ENCODE results near the gene PTP4A2. TPM values are rescaled to one million over a fixed set of nuclear protein-coding genes. Genes with fewer than 3 reads are reported as not detected.
"Not testable (repeated sequence)": the region's sequence is repeated elsewhere in the genome, so short reads cannot be mapped to it uniquely, and the experiment has no call there.

Gene PTP4A2
- total RNA-seq, 2 donors from 2014 or later, result 281 to 449 TPM

GRCh38 chr1:31930836-31931592, 7.2 kb downstream of the PTP4A2 start:
- no peak for ATAC-seq
- intact Hi-C loops (cut with DNase I), result no loop called here
- DNase-seq, result no peak

DNA sequence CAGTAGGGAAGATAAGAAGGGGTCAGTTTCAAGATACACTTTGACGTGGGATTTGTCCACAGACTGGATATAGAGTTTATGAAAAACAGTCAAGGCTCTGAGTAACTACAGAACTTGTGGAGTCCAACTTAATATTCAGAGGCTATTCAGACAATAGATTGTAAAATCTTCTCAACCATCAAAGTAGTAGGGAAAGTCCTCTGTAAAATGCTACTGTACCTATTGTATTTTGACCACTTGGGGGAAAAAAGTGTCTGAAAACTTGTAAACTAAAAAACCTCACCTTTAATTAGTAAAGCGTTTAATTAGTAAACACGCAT, 10.5 kb downstream of the PTP4A2 start:
- intact Hi-C loops (cut with DNase I), result no loop called here
- DNase-seq (no peak), ATAC-seq (no peak)

- intact Hi-C loops (cut with DNase I), result no loop called here
- no peak for DNase-seq
- ATAC-seq, result no peak
These were observed 11.1 kb downstream of the PTP4A2 start for GRCh38 chr1:31926853-31927660.

GRCh38 chr1:31926252-31926651, 11.9 kb downstream of the PTP4A2 start:
- intact Hi-C loops (cut with DNase I), result no loop called here
- ATAC-seq (no peak), DNase-seq (no peak)

- DNase-seq; ATAC-seq; intact Hi-C loops (cut with DNase I): not testable (repeated sequence)
These were observed 12.3 kb downstream of the PTP4A2 start for GRCh38 chr1:31925824-31926223.

DNA sequence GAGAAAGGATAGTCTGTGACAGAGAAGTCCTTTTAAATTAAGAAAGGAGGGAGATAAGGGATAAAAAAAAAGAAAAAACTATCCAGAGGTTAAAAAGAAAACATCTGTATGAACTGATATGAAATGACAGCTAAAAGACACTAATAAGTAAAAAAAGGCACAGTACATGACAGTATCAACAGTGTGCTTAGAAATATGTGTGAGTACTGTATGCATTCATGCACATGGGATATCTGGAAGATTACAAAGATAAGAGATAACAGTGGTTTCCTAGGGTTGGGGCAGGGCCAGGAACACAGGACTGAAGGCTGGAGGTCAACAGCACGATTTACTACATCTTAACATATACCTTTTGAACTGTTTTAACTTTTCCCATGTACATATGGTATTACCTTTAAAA, 13.3 kb downstream of the PTP4A2 start:
- DNase-seq (no peak), ATAC-seq (no peak)
- intact Hi-C loops (cut with DNase I), result loop anchor here in 1 of 2 donors (5.0 kb wide), 1 partner anchor 37 kb away; no protein-coding TSS in a partner anchor

DNA sequence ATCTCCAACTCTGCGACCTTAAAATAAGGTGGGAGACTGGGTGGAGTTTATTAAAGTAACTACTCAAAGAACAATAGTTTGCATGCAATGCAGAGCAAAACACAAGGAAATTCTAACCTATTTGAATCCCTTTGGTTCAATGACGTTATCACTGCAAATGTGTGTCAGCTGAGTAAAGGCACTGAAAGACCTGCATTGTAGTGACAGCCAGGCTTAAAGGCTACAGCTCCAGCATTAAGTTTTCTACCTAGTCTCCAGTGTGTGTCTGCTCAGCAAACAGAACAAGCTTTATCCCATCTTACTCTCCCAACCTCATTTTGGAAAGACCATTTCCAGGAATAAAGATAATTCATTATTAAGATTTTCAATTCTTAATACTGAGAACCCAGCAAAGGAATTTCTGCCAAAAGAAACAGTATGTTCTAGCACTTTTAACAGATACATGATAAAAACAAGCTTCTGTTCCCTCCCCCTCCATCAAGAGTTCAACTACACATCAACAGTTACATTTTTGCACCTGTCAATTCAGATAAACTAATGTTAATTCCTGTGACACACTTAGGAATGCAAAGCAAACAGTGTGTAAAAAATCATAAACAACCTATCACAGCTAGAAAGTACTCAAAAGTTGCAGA, 14.2 kb downstream of the PTP4A2 start:
- peak in 1 of 2 donors; percentile 21 for ATAC-seq
- no peak for DNase-seq
- intact Hi-C loops (cut with DNase I), result loop anchor here in 1 of 2 donors (5.0 kb wide), 1 partner anchor 38 kb away; no protein-coding TSS in a partner anchor

- peak in 1 of 2 donors; percentile 38 for ATAC-seq
- intact Hi-C loops (cut with DNase I), result loop anchor here in 1 of 2 donors (5.0 kb wide), 1 partner anchor 41 kb away; no protein-coding TSS in a partner anchor
These were observed 17.2 kb downstream of the PTP4A2 start for GRCh38 chr1:31920956-31921355.

DNA sequence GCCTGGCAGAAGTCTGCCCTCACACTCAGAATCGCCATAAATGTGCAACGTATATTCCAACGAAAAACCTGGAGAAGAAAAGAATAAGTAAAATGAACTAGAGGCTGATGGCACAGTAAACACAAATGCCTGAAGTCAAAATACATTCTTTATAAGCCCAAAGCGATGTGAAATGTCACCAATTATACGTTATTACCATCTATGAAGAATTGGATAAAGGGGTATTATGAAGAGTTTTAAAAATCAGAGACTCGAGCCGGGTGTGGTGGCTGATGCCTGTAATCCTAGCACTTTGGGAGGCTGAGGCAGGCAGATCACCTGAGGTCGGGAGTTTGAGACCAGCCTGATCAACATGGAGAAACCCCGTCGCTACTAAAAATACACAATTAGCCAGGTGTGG, 18.6 kb downstream of the PTP4A2 start:
- intact Hi-C loops (cut with DNase I), result no loop called here
- DNase-seq (no peak), ATAC-seq (no peak)

More at GRCh38 chr1:31920956-31921355, 17.2 kb downstream of the PTP4A2 start:
- DNase-seq, result no peak

DNA sequence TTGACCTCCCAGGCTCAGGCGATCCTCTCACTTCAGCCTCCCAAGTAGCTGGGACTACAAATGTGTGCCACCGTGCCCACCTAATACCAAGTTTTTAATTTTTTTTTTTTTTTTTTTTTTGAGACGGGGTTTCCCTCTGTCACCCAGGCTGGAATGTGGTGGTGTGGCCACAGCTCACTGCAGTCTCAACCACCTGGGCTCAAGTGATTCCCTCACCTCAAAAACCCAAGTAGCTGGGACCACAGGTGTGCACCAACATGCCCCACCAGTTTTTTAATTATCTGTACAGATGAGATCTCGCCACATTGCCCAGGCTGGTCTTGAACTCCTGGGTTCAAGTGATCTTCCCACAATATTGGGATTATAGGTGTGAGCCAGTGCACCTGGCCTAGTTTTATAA, 22.7 kb downstream of the PTP4A2 start:
- ATAC-seq, result no peak
- intact Hi-C loops (cut with DNase I), result no loop called here
- DNase-seq, result no peak

DNA sequence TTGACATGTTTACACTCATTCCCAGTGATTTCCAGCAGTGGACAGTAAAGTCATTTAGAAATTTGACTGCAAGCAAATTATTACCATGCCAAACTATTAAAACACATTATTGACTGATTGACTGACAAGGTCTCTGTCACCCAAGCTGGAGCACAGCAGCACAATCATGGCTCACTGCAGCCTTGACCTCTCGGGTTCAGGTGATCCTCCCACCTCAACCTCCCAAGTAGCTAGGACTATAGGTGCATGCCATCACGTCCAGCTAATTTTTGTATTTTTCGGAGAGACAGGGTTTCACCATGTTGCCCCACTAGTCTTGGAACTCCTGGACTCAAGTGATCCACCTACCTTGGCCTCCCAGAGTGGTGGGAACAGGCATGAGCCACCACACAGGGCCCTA, 24.2 kb downstream of the PTP4A2 start:
- ATAC-seq (no peak), DNase-seq (no peak)
- intact Hi-C loops (cut with DNase I), result no loop called here

DNA sequence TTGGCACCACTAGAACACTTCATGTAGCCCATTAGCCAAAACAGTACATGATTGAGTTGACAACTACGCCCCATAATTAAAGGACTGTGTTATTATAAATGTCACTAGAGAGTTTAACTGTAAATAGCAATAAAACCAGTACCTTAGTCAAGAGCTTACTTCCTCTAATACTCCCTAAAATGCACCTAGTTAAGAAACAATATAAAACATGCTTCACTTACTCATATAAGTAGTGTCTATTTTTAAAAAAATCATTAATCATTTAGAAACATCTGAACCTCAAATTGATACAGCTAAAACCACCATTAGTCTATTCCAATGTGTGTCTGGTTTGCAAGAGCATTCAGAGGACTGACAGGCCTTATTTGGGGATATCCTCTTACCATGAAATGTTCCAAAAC, 25.3 kb downstream of the PTP4A2 start:
- intact Hi-C loops (cut with DNase I), result no loop called here
- no peak for ATAC-seq
- no peak for DNase-seq

GRCh38 chr1:31911994-31912780, 26.0 kb downstream of the PTP4A2 start:
- DNase-seq, result no peak
- intact Hi-C loops (cut with DNase I), result no loop called here
- no peak for ATAC-seq

DNA sequence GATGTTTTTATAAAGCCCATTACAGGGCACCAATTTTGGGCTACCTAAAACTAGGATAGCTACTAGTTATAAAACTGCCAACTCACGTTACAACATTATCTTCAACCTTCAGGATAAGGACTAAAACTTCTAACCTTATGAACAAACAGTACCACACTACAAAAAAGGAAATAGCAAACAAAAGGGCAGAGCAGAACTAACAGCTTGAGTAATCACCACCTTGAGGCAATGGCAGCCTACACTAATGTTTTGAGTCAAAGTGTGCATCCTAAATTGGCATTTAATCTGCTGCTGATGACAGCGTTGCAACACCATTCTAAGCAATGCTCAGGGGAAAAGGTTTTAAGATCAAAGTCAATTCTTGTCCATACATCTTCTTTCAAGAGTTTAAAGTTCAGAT, 27.2 kb downstream of the PTP4A2 start:
- DNase-seq, result no peak
- intact Hi-C loops (cut with DNase I), result no loop called here

DNA sequence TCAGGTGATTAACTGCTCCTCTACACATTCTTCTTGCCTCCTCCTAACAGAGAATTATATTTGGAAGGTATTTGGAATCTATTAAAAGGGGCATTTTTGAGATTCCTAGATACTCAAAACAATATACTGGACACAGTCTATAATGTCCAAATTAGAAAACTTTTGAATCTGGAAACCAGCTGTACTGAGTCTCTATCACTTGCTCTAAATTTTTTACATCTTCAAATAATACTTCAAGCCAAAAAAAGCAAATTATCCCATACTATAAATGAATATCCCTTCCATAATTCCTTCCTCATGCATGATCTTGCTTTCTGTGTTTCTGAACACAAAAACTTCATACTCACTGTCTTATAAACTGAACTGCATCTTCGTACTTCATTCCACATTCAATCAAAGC, 28.5 kb downstream of the PTP4A2 start:
- ATAC-seq, result no peak
- no peak for DNase-seq
- intact Hi-C loops (cut with DNase I), result loop anchor here in 1 of 2 donors (10.0 kb wide), 1 partner anchor 95 kb away; the partner anchor contains the start of gene SPOCD1

More for the DNA sequence above, 27.2 kb downstream of the PTP4A2 start:
- ATAC-seq, result peak in 1 of 2 donors; percentile 22

DNA sequence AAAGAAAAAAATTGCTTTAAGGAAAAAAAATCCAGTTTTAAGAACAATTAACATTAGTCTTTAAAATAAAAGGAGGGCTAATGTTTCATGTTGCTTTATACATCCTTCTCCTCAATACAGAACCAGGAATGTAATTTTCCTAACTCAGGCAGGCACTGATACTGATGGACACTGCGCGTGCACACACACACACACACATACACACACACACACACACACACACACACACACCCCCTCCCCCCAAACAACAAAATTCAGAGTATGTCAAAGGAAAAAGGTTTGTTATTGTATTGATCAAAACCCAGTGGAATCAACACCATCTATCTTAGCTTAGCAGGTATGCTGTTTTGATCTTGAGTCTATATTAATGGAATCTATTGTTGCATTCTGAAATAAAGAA, 31.6 kb downstream of the PTP4A2 start:
- intact Hi-C loops (cut with DNase I), result loop anchor here in 1 of 2 donors (10.0 kb wide), 1 partner anchor 92 kb away; the partner anchor contains the start of gene SPOCD1
- no peak for ATAC-seq
- DNase-seq, result no peak

DNA sequence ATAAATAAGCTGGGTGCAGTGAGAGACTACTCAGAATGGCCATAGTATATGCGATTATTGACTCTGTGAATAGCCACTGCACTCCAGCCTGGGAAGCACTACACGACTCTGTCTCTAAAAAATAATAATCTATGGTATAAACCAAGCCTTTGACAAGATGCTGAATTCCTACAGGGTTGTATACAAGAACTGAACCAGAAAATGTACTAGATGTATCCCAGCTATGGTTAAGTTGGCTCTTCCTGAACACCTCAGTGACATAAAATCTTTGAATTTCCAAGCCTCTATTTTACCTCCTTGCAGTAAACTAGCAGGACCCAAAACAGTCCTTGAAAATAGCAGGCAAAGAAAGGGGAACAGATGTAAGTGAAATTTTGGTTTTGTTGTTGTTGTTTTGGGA, 32.5 kb downstream of the PTP4A2 start:
- ATAC-seq, result no peak
- intact Hi-C loops (cut with DNase I), result loop anchor here in 1 of 2 donors (10.0 kb wide), 1 partner anchor 91 kb away; the partner anchor contains the start of gene SPOCD1
- no peak for DNase-seq

GRCh38 chr1:31905093-31905509, 33.1 kb downstream of the PTP4A2 start:
- ATAC-seq (no peak), DNase-seq (no peak)
- intact Hi-C loops (cut with DNase I), result loop anchor here in 1 of 2 donors (10.0 kb wide), 1 partner anchor 90 kb away; the partner anchor contains the start of gene SPOCD1

Data from left cardiac atrium (tissue), 4 donors.